OCI-LY7 (cell line): ENCODE data around the gene PTPRM. TPM values are rescaled to one million over a fixed set of nuclear protein-coding genes. Genes with fewer than 3 reads are reported as not detected.

Experiments used
- BruUV-seq: library from RNA; stranded (reverse); fragments of 400-500 nt; replicated peaks from 2 replicates; lab custom pipeline; 2021; lab: Mats Ljungman, UMichigan
- CTCF ChIA-PET: fragments of 300-600 bp; sonication (Branson Sonifier 250); formaldehyde crosslinking; loops from one replicate; lab custom pipeline; 2022; ENCODE audit warnings: antibody characterized with exemption; ENCODE audit not compliant: unreplicated experiment; lab: Charles Lee
- POLR2A ChIA-PET: fragments of 300-600 bp; sonication (Branson Sonifier 250); formaldehyde crosslinking; loops from one replicate; lab custom pipeline; 2022; ENCODE audit warnings: antibody characterized with exemption; lab: Charles Lee
- DNase-seq: peaks from one replicate; pipeline ENCODE4 v3.0.0-alpha.2; 2015; ENCODE audit warnings: low spot score
- H2AFZ ChIP-seq: fragments of 200-600 bp; sonication (generic), shearing (Covaris generic); 2 replicates; pipeline ENCODE4 v1.6.1; 2014; ENCODE audit warnings: mild to moderate bottlenecking, antibody characterized with exemption, low read length, moderate library complexity
- H3K27ac ChIP-seq: fragments of 200-600 bp; sonication (generic); 2 replicates; pipeline ENCODE4 v1.5.1; 2014; ENCODE audit warnings: mixed run types, low read depth, mild to moderate bottlenecking, moderate library complexity, low read length, inconsistent platforms; ENCODE audit not compliant: poor library complexity, severe bottlenecking
- H3K36me3 ChIP-seq: fragments of 200-600 bp; sonication (generic); 2 replicates; pipeline ENCODE4 v1.6.1; 2014; ENCODE audit warnings: mild to moderate bottlenecking, antibody characterized with exemption, low read length, moderate library complexity, mixed read lengths; ENCODE audit not compliant: insufficient read depth
- H3K4me1 ChIP-seq: fragments of 200-600 bp; sonication (generic); 2 replicates; pipeline ENCODE4 v1.5.1; 2014; ENCODE audit warnings: mild to moderate bottlenecking, low read length; ENCODE audit not compliant: insufficient read depth, poor library complexity, severe bottlenecking
- H3K4me2 ChIP-seq: fragments of 200-600 bp; sonication (generic); 2 replicates; pipeline ENCODE4 v1.6.1; 2014; ENCODE audit warnings: mild to moderate bottlenecking, low read length
- H3K4me3 ChIP-seq: fragments of 200-600 bp; sonication (generic); 2 replicates; pipeline ENCODE4 v1.5.1; 2014; ENCODE audit warnings: mild to moderate bottlenecking, low read depth, low read length; ENCODE audit not compliant: poor library complexity, severe bottlenecking
- H3K79me2 ChIP-seq: fragments of 200-600 bp; sonication (generic); 2 replicates; pipeline ENCODE4 v1.6.1; 2016; ENCODE audit warnings: low read depth, mild to moderate bottlenecking, low read length, moderate library complexity, mixed read lengths; ENCODE audit not compliant: insufficient read depth
- H3K9me2 ChIP-seq: fragments of 200-600 bp; sonication (generic); 2 replicates; pipeline ENCODE4 v1.6.1; 2016; ENCODE audit warnings: mild to moderate bottlenecking, low read length, mixed read lengths; ENCODE audit not compliant: insufficient read depth
- H3K9me3 ChIP-seq: fragments of 200-600 bp; sonication (generic); 2 replicates; pipeline ENCODE4 v1.6.1; 2014; ENCODE audit warnings: mild to moderate bottlenecking, mixed run types, low read length, mixed read lengths
- H4K20me1 ChIP-seq: fragments of 200-600 bp; sonication (generic); 2 replicates; pipeline ENCODE4 v1.6.1; 2014; ENCODE audit warnings: mild to moderate bottlenecking, antibody characterized with exemption, low read length, moderate library complexity, mixed read lengths; ENCODE audit not compliant: insufficient read depth
- CTCF ChIP-seq: fragments of 200-600 bp; sonication (generic); conservative IDR thresholded peaks from 2 replicates; pipeline ENCODE4 v1.5.1; 2014; ENCODE audit warnings: mild to moderate bottlenecking, antibody characterized with exemption, low read length, moderate library complexity, mixed read lengths
- EZH2phosphoT487 ChIP-seq: fragments of 200-600 bp; sonication (generic); IDR thresholded peaks from 2 replicates; pipeline ENCODE4 v1.6.1; 2018; ENCODE audit warnings: low read depth, borderline replicate concordance, mild to moderate bottlenecking, mixed run types, antibody characterized with exemption, low read length, moderate library complexity, mixed read lengths
- intact Hi-C: fragments of 100-400 bp; cut with micrococcal nuclease; formaldehyde crosslinking; loops from one replicate; pipeline ENCODE4 v1.10.0; 2022; ENCODE audit not compliant: unreplicated experiment
- total RNA-seq, 2 experiments: library from RNA; depleted of rRNA in 1 of 2; stranded (reverse); fragments of >200 nt in 1 of 2; shearing (Covaris generic) in 1 of 2; gene quantifications; 2 replicates each; pipeline ENCODE4 v1.2.3, GENCODE V29; 2014 to 2022

The PTPRM gene
- total RNA-seq, 2 experiments from 2014 or later = not detected

DNA sequence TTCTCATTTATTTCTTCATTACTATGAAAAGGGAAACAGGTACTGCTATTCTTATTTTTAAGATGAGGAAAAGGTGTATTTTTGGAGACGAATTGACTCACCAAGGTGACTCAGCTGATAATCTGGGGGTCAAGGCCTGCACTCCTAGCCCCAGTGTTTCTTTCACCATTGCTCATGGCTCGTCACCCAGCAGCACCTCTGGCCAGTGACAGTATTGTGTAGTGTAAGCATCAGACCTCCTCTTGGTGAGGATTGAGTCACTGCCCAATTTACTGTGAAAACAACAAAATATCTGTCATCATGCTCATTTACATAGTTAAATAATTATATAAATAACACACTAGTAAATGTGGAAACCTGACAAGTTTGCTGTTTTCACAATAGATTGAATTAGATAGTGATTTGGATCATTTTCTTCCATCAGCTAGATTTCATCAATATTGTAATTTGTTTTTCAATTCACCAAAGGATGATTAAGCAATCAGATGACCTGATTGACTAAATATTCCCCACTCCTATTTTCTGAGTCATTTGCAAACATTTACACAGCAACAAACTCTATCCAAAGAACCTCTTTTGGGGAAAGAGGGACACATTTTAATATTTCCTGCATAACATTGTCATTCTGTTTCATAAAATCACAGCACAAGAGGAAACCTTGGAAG lies 549.4 kb downstream of the PTPRM start:
- Histone ChIP-seq H3K4me1 (no peaks in the 10 kb centered on the region), H3K4me3 (no peak overlapping the region), H2AFZ (no peak overlapping the region), H3K4me2 (no peak overlapping the region), H3K9me2 (no peaks in the 10 kb centered on the region), H3K27ac (no peak overlapping the region), H3K9me3 (no peaks in the 10 kb centered on the region), H3K36me3 (no peaks in the 10 kb centered on the region), H4K20me1 (no peaks in the 10 kb centered on the region), H3K79me2 (no peaks in the 10 kb centered on the region)
- intact Hi-C loops = no loop called here
- no peak for DNase-seq
- TF ChIP-seq EZH2phosphoT487 (no peak), CTCF (no peak)
- ChIA-PET CTCF (no interaction called here), POLR2A (no interaction called here)
- no TSS peak for BruUV-seq

- Histone ChIP-seq H2AFZ (no peak overlapping the region), H3K4me2 (no peak overlapping the region), H3K9me3 (no peaks in the 10 kb centered on the region), H3K79me2 (no peaks in the 10 kb centered on the region), H4K20me1 (no peaks in the 10 kb centered on the region), H3K27ac (no peak overlapping the region), H3K9me2 (no peaks in the 10 kb centered on the region), H3K4me3 (no peak overlapping the region), H3K4me1 (no peaks in the 10 kb centered on the region), H3K36me3 (no peaks in the 10 kb centered on the region)
- intact Hi-C loops = no loop called here
- POLR2A ChIA-PET = interaction anchor here (0.7 kb wide), 1 partner anchor 16 kb away, joined by 3 read pairs; no protein-coding TSS in a partner anchor
- TF ChIP-seq EZH2phosphoT487 (no peak), CTCF (no peak)
- DNase-seq = no peak
- no TSS peak for BruUV-seq
- CTCF ChIA-PET = no interaction called here
These were observed 549.9 kb downstream of the PTPRM start for GRCh38 chr18:8117006-8117371.

- H3K36me3 ChIP-seq = no peaks in the 10 kb centered on the region
- POLR2A ChIA-PET = no interaction called here
- no peak overlapping the region for H3K27ac ChIP-seq
- DNase-seq = no peak
- H3K4me1 ChIP-seq = no peaks in the 10 kb centered on the region
- intact Hi-C loops = no loop called here
- no peaks in the 10 kb centered on the region for H3K9me2 ChIP-seq
- CTCF ChIA-PET = no interaction called here
- no peaks in the 10 kb centered on the region for H3K9me3 ChIP-seq
- no peak overlapping the region for H3K4me3 ChIP-seq
- H4K20me1 ChIP-seq = no peaks in the 10 kb centered on the region
- no peak overlapping the region for H2AFZ ChIP-seq
- no TSS peak for BruUV-seq
- TF ChIP-seq EZH2phosphoT487 = no peak
- TF ChIP-seq CTCF = no peak
- H3K79me2 ChIP-seq = no peaks in the 10 kb centered on the region
- H3K4me2 ChIP-seq = no peak overlapping the region
These were observed 554.0 kb downstream of the PTPRM start for GRCh38 chr18:8121101-8121500.
